Astrocyte (in vitro differentiated cells and primary cell): Measurements from ENCODE around the gene PPP2R2C. TPM values are rescaled to one million over a fixed set of nuclear protein-coding genes. Genes with fewer than 3 reads are reported as not detected.

Source experiments
- DNase-seq: peaks from one replicate; pipeline ENCODE4 v3.0.0-alpha.2; 2010; ENCODE audit warnings: low read depth
- FAIRE-seq: peaks from 2 replicates; lab custom pipeline; 2011; peaks lifted over from hg19 to GRCh38; lab: Jason Lieb, UNC
- H2AFZ ChIP-seq: 2 replicates; pipeline ENCODE4 v1.6.0; 2012; ENCODE audit warnings: low read depth, low read length, inconsistent platforms
- H3K27ac ChIP-seq: 2 replicates; pipeline ENCODE4 v1.5.1; 2011; ENCODE audit warnings: low read depth, low read length, inconsistent platforms
- H3K27me3 ChIP-seq: 2 replicates; pipeline ENCODE4 v1.6.0; 2011; ENCODE audit warnings: low read length, inconsistent platforms; ENCODE audit not compliant: insufficient read depth
- H3K36me3 ChIP-seq: 2 replicates; pipeline ENCODE4 v1.5.1; 2011; ENCODE audit warnings: low read length, inconsistent platforms; ENCODE audit not compliant: insufficient read depth
- H3K4me1 ChIP-seq: 2 replicates; pipeline ENCODE4 v1.5.1; 2011; ENCODE audit warnings: low read length, inconsistent platforms; ENCODE audit not compliant: insufficient read depth
- H3K4me2 ChIP-seq: 2 replicates; pipeline ENCODE4 v1.6.0; 2012; ENCODE audit warnings: low read length, inconsistent platforms
- H3K4me3 ChIP-seq: 2 replicates; pipeline ENCODE4 v1.5.1; 2011; ENCODE audit warnings: low read depth, mild to moderate bottlenecking, low read length, inconsistent platforms; ENCODE audit not compliant: insufficient read depth
- H3K79me2 ChIP-seq: 2 replicates; pipeline ENCODE4 v1.6.0; 2012; ENCODE audit warnings: mild to moderate bottlenecking, low read length, inconsistent platforms; ENCODE audit not compliant: insufficient read depth
- H3K9ac ChIP-seq: 2 replicates; pipeline ENCODE4 v1.6.0; 2012; ENCODE audit warnings: mild to moderate bottlenecking, low read length, inconsistent platforms
- H3K9me3 ChIP-seq: 2 replicates; pipeline ENCODE4 v1.5.1; 2012; ENCODE audit warnings: low read depth, mild to moderate bottlenecking, low read length, inconsistent platforms; ENCODE audit not compliant: insufficient read depth
- H4K20me1 ChIP-seq: 2 replicates; pipeline ENCODE4 v1.6.0; 2012; ENCODE audit warnings: low read length, inconsistent platforms; ENCODE audit not compliant: insufficient read depth
- H3K27ac Mint-ChIP-seq: one replicate; pipeline ENCODE4 v1.8.0; 2021; ENCODE audit warnings: mild to moderate bottlenecking, mixed read lengths; ENCODE audit not compliant: unreplicated experiment
- H3K27me3 Mint-ChIP-seq: one replicate; pipeline ENCODE4 v1.8.0; 2021; ENCODE audit warnings: low read depth, mixed read lengths; ENCODE audit not compliant: unreplicated experiment
- H3K36me3 Mint-ChIP-seq: one replicate; pipeline ENCODE4 v1.8.0; 2021; ENCODE audit warnings: low read depth, mixed read lengths; ENCODE audit not compliant: unreplicated experiment
- H3K4me1 Mint-ChIP-seq: one replicate; pipeline ENCODE4 v1.8.0; 2021; ENCODE audit warnings: low read depth, mixed read lengths; ENCODE audit not compliant: unreplicated experiment
- H3K4me3 Mint-ChIP-seq: one replicate; pipeline ENCODE4 v1.8.0; 2021; ENCODE audit warnings: mild to moderate bottlenecking, moderate library complexity, mixed read lengths; ENCODE audit not compliant: unreplicated experiment
- H3K9me3 Mint-ChIP-seq: one replicate; pipeline ENCODE4 v1.8.0; 2021; ENCODE audit warnings: mild to moderate bottlenecking, mixed read lengths; ENCODE audit not compliant: unreplicated experiment
- EZH2 ChIP-seq: IDR thresholded peaks from 2 replicates; pipeline ENCODE4 v1.6.1; 2012; ENCODE audit warnings: mild to moderate bottlenecking, low read length, inconsistent platforms; ENCODE audit not compliant: insufficient read depth
- total RNA-seq: library from RNA; stranded (reverse); gene quantifications from 2 replicates; pipeline ENCODE4 v1.2.1, GENCODE V29; 2021
- TF ChIP-seq, protein P1 (sequence below): IDR thresholded peaks from 2 replicates; pipeline ENCODE4 v1.5.1; 2011; ENCODE audit warnings: low read depth, mild to moderate bottlenecking, inconsistent platforms, low read length, moderate library complexity; ENCODE audit not compliant: insufficient read depth

PPP2R2C gene
- total RNA-seq, 1 donor from 2014 or later: 1.1 TPM

DNA sequence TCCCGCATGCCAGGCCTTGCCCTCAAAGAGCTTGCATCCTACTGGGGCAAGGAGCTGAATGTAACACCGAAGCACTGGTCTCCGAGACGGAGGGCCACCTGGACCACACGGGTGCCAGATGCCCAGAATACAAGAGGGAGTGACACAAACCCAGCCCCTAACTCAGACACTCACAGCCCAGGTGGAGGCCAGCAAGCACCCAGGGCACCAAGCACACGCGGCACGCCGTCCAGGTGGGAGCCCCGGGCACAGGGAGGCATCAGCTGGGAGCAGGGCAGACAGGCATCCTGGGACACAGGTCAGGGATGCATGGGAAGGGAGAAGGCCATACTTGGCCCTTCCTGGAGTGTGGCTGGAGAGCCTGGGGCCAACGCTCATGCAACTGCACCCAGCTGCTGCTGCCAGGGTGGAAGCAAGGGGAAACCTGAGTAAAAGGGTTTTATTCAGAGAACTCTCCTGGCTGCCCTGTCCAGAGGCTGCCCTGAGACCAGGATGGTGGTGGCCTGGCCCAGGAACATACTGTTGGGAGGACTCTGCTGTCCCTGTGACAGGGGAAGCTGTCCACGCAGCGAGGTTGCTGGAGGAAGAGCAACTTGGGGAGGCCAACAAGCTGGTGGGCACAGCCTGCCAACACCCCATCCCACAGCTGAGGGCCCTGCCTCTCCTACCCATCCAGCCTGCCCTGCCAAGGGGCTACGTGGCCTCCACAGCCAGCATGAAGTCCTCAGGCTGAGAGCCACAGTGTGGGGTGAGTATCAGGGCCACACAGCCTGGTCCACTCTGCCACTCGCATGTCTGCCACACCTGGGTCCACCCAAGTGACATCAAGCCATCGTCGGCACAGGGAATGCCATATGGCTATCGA lies 22.2 kb upstream of the PPP2R2C start:
- Mint-ChIP-seq H3K4me3 (no peak overlapping the region), H3K4me1 (no peaks in the 10 kb centered on the region), H3K36me3 (peaks cover 3% of the 10 kb centered on the region), H3K27ac (no peak overlapping the region), H3K9me3 (peaks cover 4% of the 10 kb centered on the region), H3K27me3 (peaks cover 61% of the 10 kb centered on the region)
- FAIRE-seq (no peak), DNase-seq (no peak)
- TF ChIP-seq EZH2: no peak
- TF ChIP-seq, protein P1, sequence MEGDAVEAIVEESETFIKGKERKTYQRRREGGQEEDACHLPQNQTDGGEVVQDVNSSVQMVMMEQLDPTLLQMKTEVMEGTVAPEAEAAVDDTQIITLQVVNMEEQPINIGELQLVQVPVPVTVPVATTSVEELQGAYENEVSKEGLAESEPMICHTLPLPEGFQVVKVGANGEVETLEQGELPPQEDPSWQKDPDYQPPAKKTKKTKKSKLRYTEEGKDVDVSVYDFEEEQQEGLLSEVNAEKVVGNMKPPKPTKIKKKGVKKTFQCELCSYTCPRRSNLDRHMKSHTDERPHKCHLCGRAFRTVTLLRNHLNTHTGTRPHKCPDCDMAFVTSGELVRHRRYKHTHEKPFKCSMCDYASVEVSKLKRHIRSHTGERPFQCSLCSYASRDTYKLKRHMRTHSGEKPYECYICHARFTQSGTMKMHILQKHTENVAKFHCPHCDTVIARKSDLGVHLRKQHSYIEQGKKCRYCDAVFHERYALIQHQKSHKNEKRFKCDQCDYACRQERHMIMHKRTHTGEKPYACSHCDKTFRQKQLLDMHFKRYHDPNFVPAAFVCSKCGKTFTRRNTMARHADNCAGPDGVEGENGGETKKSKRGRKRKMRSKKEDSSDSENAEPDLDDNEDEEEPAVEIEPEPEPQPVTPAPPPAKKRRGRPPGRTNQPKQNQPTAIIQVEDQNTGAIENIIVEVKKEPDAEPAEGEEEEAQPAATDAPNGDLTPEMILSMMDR: no peak
- H3K4me1 ChIP-seq: no peaks in the 10 kb centered on the region
- peaks cover 2% of the 10 kb centered on the region for H3K27me3 ChIP-seq
- no peak overlapping the region for H3K4me2 ChIP-seq
- peaks cover 2% of the 10 kb centered on the region for H3K9me3 ChIP-seq
- no peaks in the 10 kb centered on the region for H3K79me2 ChIP-seq
- no peaks in the 10 kb centered on the region for H3K36me3 ChIP-seq
- H3K27ac ChIP-seq: no peak overlapping the region
- no peaks in the 10 kb centered on the region for H4K20me1 ChIP-seq
- H3K9ac ChIP-seq: no peak overlapping the region
- H2AFZ ChIP-seq: no peak overlapping the region
- H3K4me3 ChIP-seq: no peak overlapping the region

DNA sequence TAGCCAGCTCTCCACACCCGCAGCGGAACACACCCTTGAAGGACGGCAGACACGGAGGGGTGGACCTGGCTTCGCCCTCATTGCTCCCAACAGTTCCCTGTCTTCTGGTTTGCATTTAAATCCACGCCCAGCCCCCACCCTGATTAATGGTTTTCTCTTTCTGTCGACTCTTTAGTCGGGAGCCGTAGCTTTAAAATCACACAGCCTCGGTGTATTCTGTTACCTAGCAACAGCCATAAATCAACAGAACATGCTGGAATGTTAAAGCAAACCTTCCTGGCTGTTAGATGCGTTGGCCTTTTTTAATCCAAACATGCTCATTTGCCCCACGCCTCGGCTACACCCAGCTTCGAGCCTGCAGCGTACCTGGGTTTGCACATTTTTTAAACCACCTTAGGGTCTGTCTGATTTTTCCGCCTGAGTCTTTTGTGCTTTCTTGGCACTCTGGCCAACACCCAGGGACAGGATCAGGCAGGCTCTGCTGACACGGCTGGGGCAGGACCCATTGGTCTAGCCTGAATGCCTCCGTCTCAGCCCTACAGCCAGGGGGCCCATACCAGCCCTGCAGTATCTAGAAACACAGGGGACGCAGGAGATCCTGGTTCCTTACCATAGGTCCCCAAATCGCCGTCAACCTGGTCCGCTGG lies 21.4 kb upstream of the PPP2R2C start:
- peaks cover 2% of the 10 kb centered on the region for H3K27me3 ChIP-seq
- no peaks in the 10 kb centered on the region for H3K4me1 ChIP-seq
- H2AFZ ChIP-seq: no peak overlapping the region
- H4K20me1 ChIP-seq: no peaks in the 10 kb centered on the region
- DNase-seq (peak; percentile 5), FAIRE-seq (no peak)
- Mint-ChIP-seq H3K4me3 (no peak overlapping the region), H3K9me3 (peaks cover 4% of the 10 kb centered on the region), H3K36me3 (peaks cover 3% of the 10 kb centered on the region), H3K27ac (no peak overlapping the region), H3K27me3 (peaks cover 62% of the 10 kb centered on the region), H3K4me1 (no peaks in the 10 kb centered on the region)
- no peak overlapping the region for H3K27ac ChIP-seq
- H3K9me3 ChIP-seq: peaks cover 2% of the 10 kb centered on the region
- H3K4me3 ChIP-seq: no peak overlapping the region
- no peaks in the 10 kb centered on the region for H3K79me2 ChIP-seq
- H3K4me2 ChIP-seq: peak overlapping the region; percentile 55
- TF ChIP-seq, protein P1: no peak
- no peak for TF ChIP-seq EZH2
- no peak overlapping the region for H3K9ac ChIP-seq
- no peaks in the 10 kb centered on the region for H3K36me3 ChIP-seq
